Kidney epithelial cell (primary cell): ENCODE measurements around the gene LAMA1. TPM values are rescaled to one million over a fixed set of nuclear protein-coding genes. Genes with fewer than 3 reads are reported as not detected.

ENCODE experiments used
- DNase-seq: peaks from one replicate; pipeline ENCODE4 v3.0.0-alpha.2; 2010; ENCODE audit warnings: low read depth
- H3K27me3 ChIP-seq: 2 replicates; pipeline ENCODE4 v1.6.0; 2011; ENCODE audit warnings: low read length; ENCODE audit not compliant: control insufficient read depth, insufficient read depth
- H3K36me3 ChIP-seq: 2 replicates; pipeline ENCODE4 v1.5.1; 2011; ENCODE audit warnings: low read length; ENCODE audit not compliant: control insufficient read depth, insufficient read depth
- H3K4me3 ChIP-seq: 2 replicates; pipeline ENCODE4 v1.5.1; 2011; ENCODE audit warnings: low read depth, mild to moderate bottlenecking, control low read depth, low read length
- total RNA-seq: library from RNA; depleted of rRNA; stranded (reverse); fragments of >200 nt; gene quantifications from 2 replicates; pipeline ENCODE4 v1.2.3, GENCODE V29; 2015
- TF ChIP-seq, protein P1 (sequence below): IDR thresholded peaks from 2 replicates; pipeline ENCODE4 v1.5.1; 2011; ENCODE audit warnings: mild to moderate bottlenecking, moderate library complexity, low read length, control low read depth, inconsistent platforms; ENCODE audit not compliant: insufficient read depth, poor library complexity, severe bottlenecking

The LAMA1 gene, protein sequence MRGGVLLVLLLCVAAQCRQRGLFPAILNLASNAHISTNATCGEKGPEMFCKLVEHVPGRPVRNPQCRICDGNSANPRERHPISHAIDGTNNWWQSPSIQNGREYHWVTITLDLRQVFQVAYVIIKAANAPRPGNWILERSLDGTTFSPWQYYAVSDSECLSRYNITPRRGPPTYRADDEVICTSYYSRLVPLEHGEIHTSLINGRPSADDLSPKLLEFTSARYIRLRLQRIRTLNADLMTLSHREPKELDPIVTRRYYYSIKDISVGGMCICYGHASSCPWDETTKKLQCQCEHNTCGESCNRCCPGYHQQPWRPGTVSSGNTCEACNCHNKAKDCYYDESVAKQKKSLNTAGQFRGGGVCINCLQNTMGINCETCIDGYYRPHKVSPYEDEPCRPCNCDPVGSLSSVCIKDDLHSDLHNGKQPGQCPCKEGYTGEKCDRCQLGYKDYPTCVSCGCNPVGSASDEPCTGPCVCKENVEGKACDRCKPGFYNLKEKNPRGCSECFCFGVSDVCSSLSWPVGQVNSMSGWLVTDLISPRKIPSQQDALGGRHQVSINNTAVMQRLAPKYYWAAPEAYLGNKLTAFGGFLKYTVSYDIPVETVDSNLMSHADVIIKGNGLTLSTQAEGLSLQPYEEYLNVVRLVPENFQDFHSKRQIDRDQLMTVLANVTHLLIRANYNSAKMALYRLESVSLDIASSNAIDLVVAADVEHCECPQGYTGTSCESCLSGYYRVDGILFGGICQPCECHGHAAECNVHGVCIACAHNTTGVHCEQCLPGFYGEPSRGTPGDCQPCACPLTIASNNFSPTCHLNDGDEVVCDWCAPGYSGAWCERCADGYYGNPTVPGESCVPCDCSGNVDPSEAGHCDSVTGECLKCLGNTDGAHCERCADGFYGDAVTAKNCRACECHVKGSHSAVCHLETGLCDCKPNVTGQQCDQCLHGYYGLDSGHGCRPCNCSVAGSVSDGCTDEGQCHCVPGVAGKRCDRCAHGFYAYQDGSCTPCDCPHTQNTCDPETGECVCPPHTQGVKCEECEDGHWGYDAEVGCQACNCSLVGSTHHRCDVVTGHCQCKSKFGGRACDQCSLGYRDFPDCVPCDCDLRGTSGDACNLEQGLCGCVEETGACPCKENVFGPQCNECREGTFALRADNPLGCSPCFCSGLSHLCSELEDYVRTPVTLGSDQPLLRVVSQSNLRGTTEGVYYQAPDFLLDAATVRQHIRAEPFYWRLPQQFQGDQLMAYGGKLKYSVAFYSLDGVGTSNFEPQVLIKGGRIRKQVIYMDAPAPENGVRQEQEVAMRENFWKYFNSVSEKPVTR (N-terminal part only)
- total RNA-seq: 29.5 and 36.6 TPM in 2 replicates

DNA sequence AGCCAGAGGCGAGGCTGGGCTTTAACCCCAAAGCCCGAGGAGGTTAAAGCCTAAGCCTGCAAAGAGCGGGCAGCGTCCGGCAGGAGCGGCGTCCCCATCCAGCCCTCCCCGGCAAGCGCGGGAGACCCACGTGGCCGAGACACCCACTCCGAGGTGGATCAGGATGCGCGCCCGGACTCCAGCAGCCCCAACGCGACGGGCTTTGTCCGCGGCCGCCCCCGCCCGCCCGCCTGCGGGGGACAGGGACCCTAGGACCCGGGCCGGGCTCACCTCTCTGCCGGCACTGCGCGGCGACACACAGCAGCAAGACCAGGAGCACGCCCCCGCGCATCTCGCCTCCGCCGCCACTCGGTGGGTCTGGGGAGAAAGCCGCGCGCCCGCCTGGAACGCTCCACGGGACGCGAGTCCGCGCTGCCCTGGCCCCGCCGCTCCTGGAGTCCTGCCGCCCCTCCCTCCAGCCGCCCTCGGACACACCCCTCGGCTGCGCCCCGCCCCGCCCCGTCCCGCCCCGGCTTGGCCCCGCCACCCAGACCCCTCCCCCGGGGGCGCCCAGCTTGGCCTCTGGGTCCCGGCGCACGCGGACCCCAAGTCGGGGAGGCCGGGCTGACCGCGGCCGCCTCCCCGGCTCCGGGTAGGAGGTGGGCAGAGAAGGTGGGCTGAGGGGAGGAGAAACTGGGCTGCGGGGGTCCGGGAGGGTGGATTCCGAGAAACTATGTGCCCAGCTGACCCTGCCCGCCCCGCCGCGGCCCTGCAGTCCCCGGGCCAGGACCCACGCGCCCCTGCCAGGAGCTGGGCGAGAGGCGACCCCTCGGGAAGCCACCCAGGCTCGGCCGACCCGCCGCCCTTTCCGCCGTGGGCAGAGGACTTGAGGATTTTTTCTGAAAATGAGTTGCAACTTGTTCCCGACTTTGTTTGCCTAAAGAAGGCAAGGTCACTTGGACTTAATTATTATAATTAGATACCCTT, at the start of gene LAMA1:
Gene LAMA1, minus strand, starts transcription at position 408 of the 966 bp plus-strand sequence. Its CDS starts 77 bp downstream, at position 331.
- TF ChIP-seq, protein P1, sequence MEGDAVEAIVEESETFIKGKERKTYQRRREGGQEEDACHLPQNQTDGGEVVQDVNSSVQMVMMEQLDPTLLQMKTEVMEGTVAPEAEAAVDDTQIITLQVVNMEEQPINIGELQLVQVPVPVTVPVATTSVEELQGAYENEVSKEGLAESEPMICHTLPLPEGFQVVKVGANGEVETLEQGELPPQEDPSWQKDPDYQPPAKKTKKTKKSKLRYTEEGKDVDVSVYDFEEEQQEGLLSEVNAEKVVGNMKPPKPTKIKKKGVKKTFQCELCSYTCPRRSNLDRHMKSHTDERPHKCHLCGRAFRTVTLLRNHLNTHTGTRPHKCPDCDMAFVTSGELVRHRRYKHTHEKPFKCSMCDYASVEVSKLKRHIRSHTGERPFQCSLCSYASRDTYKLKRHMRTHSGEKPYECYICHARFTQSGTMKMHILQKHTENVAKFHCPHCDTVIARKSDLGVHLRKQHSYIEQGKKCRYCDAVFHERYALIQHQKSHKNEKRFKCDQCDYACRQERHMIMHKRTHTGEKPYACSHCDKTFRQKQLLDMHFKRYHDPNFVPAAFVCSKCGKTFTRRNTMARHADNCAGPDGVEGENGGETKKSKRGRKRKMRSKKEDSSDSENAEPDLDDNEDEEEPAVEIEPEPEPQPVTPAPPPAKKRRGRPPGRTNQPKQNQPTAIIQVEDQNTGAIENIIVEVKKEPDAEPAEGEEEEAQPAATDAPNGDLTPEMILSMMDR: no peak
- H3K27me3 ChIP-seq: peaks cover 8% of the 10 kb centered on the region
- no peaks in the 10 kb centered on the region for H3K36me3 ChIP-seq
- peak within 1 kb of the TSS; percentile 52 for H3K4me3 ChIP-seq
- no peak for DNase-seq

DNA sequence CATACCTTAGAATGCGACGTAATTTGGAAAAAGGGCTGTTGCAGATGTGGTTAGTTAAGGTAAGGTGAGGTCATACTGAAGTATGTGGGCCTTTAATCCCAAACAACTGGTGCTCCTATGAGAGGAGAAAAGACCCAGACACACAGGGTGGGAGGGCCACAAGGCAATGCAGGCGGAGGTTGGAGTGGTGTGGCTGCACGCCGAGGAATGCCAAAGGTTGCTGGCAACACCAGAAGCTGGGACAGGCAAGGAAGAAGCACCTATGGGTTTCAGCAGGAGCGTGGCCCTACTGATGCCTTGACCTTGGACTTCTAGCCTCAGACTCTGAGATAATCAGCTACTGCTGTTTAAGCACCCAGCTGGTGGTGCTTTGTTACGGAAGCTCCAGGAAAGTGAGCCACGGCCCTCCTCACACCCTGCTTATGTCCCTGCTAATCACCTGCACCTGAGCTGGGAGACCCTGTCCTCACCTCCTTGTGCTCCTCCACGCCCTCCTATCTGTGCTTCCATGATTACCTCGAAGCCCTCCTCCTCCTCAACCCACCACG, 48.3 kb upstream of the LAMA1 start:
- TF ChIP-seq, protein P1: no peak
- DNase-seq: no peak

DNA sequence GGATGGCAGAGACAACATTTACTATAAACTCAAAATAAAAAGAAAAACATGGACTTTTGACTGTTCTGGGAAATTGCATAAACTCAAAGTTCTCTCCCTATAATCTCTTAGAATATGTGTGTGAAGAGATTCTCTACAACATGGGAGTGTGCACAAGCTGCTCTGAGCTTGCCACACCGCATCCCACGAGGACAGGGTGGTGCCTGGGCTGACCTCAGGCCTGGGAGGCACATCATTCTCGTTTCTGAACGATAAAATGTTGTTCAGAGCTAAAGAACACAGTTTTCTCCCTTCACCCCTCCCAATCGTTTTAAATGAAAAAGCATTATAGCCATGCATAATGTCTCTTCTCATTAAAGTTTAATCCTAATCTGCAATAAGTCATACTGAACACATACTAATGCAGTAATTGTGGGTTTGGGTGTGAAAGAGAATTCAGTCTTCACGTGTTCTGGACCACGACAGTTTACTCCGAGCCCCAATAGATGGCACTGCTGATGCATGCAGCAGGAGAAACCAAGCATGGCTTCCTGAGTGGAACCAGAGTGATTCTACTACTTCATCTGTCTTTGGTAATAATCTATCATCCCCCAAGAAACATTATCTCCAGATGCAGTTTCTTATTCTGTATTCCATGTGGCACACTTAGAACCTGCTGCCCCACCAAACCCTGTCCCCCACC, 46.9 kb upstream of the LAMA1 start:
- H3K36me3 ChIP-seq: no peaks in the 10 kb centered on the region
- TF ChIP-seq, protein P1: peak; percentile 48
- no peak for DNase-seq
- H3K27me3 ChIP-seq: no peaks in the 10 kb centered on the region
- no peak overlapping the region for H3K4me3 ChIP-seq

More for the DNA sequence above, 48.3 kb upstream of the LAMA1 start:
- Histone ChIP-seq H3K4me3 (no peak overlapping the region), H3K36me3 (no peaks in the 10 kb centered on the region), H3K27me3 (no peaks in the 10 kb centered on the region)

DNA sequence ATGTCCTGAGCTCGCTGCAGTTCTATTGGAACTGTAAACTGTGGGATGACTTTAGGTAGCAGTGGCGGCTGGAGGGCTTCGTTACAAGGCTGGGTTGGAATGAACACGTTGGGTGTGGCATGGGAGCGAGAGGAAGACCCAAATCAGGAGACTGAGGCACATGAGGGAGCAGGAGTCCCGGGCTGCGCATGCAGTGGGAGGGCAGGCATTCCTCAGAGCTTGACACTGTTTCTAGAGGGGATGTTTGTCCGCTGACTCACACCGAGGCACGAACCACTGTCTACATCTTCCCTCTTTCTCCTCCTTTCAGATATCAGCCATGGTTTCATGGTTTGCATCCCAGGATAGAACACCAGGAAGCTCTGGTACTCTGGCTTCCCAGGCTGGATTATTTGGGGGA, 40.6 kb upstream of the LAMA1 start:
- TF ChIP-seq, protein P1: no peak
- no peaks in the 10 kb centered on the region for H3K36me3 ChIP-seq
- DNase-seq: no peak
- no peak overlapping the region for H3K4me3 ChIP-seq
- H3K27me3 ChIP-seq: no peaks in the 10 kb centered on the region
